ENCODE data around the gene TUBD1.
A peak's percentile ranks its signal among the peaks of the same experiment; 100 is the strongest.

TUBD1 gene

GRCh38 chr17:59842901-59843652 is 49.7 kb downstream of the TUBD1 start:
- peak; percentile 88 for DNase-seq

- DNase-seq, result peak; percentile 50 to 52
These were observed 50.9 kb downstream of the TUBD1 start for GRCh38 chr17:59841882-59842263.

- DNase-seq, result peak; percentile 45 to 46
These were observed 51.5 kb downstream of the TUBD1 start for GRCh38 chr17:59841091-59841881.

- DNase-seq, result peak; percentile 48 to 49
These were observed 52.2 kb downstream of the TUBD1 start for GRCh38 chr17:59840329-59841090.

GRCh38 chr17:59839651-59840328 is 53.0 kb downstream of the TUBD1 start:
- no peak for DNase-seq

GRCh38 chr17:59838052-59838916 is 54.5 kb downstream of the TUBD1 start:
- peak; percentile 65 to 67 for DNase-seq

GRCh38 chr17:59837308-59838051 is 55.3 kb downstream of the TUBD1 start:
- DNase-seq, result peak; percentile 39 to 43

- no peak for DNase-seq
These were observed 59.8 kb downstream of the TUBD1 start for GRCh38 chr17:59832883-59833379.

GRCh38 chr17:59830846-59831486 is 61.8 kb downstream of the TUBD1 start:
- DNase-seq, result peak; percentile 68 to 69

GRCh38 chr17:59830007-59830630 is 62.6 kb downstream of the TUBD1 start:
- DNase-seq, result peak; percentile 73 to 76

GRCh38 chr17:59829217-59830006 is 63.3 kb downstream of the TUBD1 start:
- DNase-seq, result no peak

GRCh38 chr17:59828819-59829216 is 63.9 kb downstream of the TUBD1 start:
- DNase-seq, result peak; percentile 66 to 69

- no peak for DNase-seq
These were observed 64.3 kb downstream of the TUBD1 start for GRCh38 chr17:59828478-59828760.

GRCh38 chr17:59827721-59828477 is 64.8 kb downstream of the TUBD1 start:
- DNase-seq, result no peak

GRCh38 chr17:59826706-59827453 is 65.9 kb downstream of the TUBD1 start:
- peak in 1 of 2 experiments; percentile 48 for DNase-seq

GRCh38 chr17:59825533-59826322 is 67.0 kb downstream of the TUBD1 start:
- DNase-seq, result peak; percentile 59 to 70

- no peak for DNase-seq
These were observed 76.8 kb downstream of the TUBD1 start for GRCh38 chr17:59815965-59816364.

All from activated T-cell treated with anti-CD3 and anti-CD28 coated beads, Interleukin-2, amount 50 U/mL, for 48 hours (primary cell).